PFSK-1 (cell line): ENCODE data around the gene GTF2F1.

Experiments used
- FOXP2 ChIP-seq: optimal IDR thresholded peaks from 2 replicates; pipeline ENCODE3; 2011; ENCODE audit warnings: borderline replicate concordance, control low read depth, inconsistent platforms; ENCODE audit not compliant: insufficient read depth; ENCODE audit errors: extremely low read length, extremely low read depth
- POLR2AphosphoS5 ChIP-seq: IDR thresholded peaks from 2 replicates; pipeline ENCODE4 v1.6.1; 2012; ENCODE audit warnings: low read depth, mild to moderate bottlenecking, control low read depth, low read length, moderate library complexity
- REST ChIP-seq, 2 experiments: IDR thresholded peaks; 2 replicates each; pipeline versions ENCODE4 v1.6.1 to v1.8.0; 2011 to 2012; ENCODE audit warnings: low read depth in 2 of 2, low read length in 2 of 2, control low read depth in 1 of 2, inconsistent platforms in 1 of 2, mild to moderate bottlenecking in 1 of 2, moderate library complexity in 1 of 2; ENCODE audit not compliant: insufficient read depth in 1 of 2
- SIN3A ChIP-seq: IDR thresholded peaks from 2 replicates; pipeline ENCODE4 v1.6.1; 2012; ENCODE audit warnings: mild to moderate bottlenecking, low read length, moderate library complexity, borderline replicate concordance; ENCODE audit not compliant: insufficient read depth
- TAF1 ChIP-seq: IDR thresholded peaks from 2 replicates; pipeline ENCODE4 v1.6.1; 2012; ENCODE audit warnings: low read length, control low read depth, borderline replicate concordance; ENCODE audit not compliant: insufficient read depth

DNA sequence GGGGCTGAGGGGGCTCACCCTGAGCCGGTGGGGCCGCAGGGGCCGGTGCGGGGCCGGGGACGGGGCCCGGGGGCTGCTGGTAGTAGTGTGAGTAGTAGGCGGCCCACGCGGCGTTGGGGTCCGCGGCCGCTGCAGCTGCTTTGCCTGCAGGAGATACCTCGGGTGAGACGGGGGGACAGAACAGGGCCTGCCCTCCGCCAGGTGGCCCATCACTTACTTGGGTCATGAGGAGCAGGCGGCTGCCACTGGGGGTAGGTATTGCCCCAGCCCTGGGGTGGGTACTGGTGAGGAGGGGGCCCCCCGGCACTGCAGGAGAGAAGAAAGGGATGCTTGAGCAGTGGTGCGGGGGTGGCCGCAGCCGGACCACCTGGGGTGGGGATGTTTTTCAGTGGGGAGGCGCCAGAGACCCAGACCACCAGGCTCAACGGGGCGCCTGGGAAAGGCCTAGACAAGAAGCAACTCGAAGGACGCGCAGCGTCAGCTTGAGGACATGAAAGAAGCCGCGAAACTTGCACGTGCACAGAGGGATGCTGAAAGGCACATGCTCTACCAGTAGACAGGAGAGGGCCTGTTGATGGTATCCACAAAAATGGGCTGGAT is 22.7 kb upstream of the GTF2F1 start:
- TF ChIP-seq TAF1 (no peak), POLR2AphosphoS5 (no peak), SIN3A (no peak), REST (IDR thresholded peaks at IDR 0.05; ENCODE audit: insufficient read depth in 1 of 2, low read depth in 2 of 2, low read length in 2 of 2) (no peak), FOXP2 (no peak)
